H9 (cell line): ENCODE measurements around the gene MYBPC3. TPM values are rescaled to one million over a fixed set of nuclear protein-coding genes. Genes with fewer than 3 reads are reported as not detected.

Source experiments
- DNase-seq: peaks from one replicate; pipeline ENCODE4 v3.0.0-alpha.2; 2017
- H2AFZ ChIP-seq: one replicate; pipeline ENCODE4 v1.6.1; 2013; ENCODE audit warnings: mild to moderate bottlenecking, low read length, control low read depth, moderate library complexity
- H2AK5ac ChIP-seq: 2 replicates; pipeline ENCODE4 v1.6.1; 2013; ENCODE audit warnings: low read length, control low read depth, mixed read lengths; ENCODE audit not compliant: insufficient read length
- H2BK120ac ChIP-seq: one replicate; pipeline ENCODE4 v1.6.1; 2013; ENCODE audit warnings: low read depth, mild to moderate bottlenecking, low read length, control low read depth, inconsistent platforms; ENCODE audit not compliant: poor library complexity, severe bottlenecking
- H2BK12ac ChIP-seq: 2 replicates; pipeline ENCODE4 v1.6.1; 2013; ENCODE audit warnings: low read length, control low read depth, mixed read lengths, low read depth; ENCODE audit not compliant: insufficient read length
- H2BK15ac ChIP-seq: 2 replicates; pipeline ENCODE4 v1.6.1; 2013; ENCODE audit warnings: low read depth, low read length, control low read depth
- H2BK20ac ChIP-seq: one replicate; pipeline ENCODE4 v1.6.1; 2013; ENCODE audit warnings: low read depth, mild to moderate bottlenecking, low read length, control low read depth, inconsistent platforms; ENCODE audit not compliant: poor library complexity, severe bottlenecking
- H2BK5ac ChIP-seq: 2 replicates; pipeline ENCODE4 v1.6.1; 2013; ENCODE audit warnings: low read length, control low read depth, mixed read lengths; ENCODE audit not compliant: insufficient read length
- H3K14ac ChIP-seq: 2 replicates; pipeline ENCODE4 v1.6.1; 2013; ENCODE audit warnings: low read length, control low read depth; ENCODE audit not compliant: insufficient read depth
- H3K18ac ChIP-seq: 2 replicates; pipeline ENCODE4 v1.6.1; 2013; ENCODE audit warnings: low read depth, mild to moderate bottlenecking, mixed read lengths, low read length, control low read depth; ENCODE audit not compliant: insufficient read length
- H3K23ac ChIP-seq: 2 replicates; pipeline ENCODE4 v1.6.1; 2013; ENCODE audit warnings: low read length, control low read depth, mixed read lengths, low read depth; ENCODE audit not compliant: insufficient read length
- H3K23me2 ChIP-seq: 2 replicates; pipeline ENCODE4 v1.6.1; 2013; ENCODE audit warnings: low read depth, mild to moderate bottlenecking, mixed read lengths, low read length, control low read depth; ENCODE audit not compliant: insufficient read length, poor library complexity, severe bottlenecking
- H3K27ac ChIP-seq: 2 replicates; pipeline ENCODE4 v1.5.1; 2013; ENCODE audit warnings: low read length, control low read depth, mixed read lengths, low read depth; ENCODE audit not compliant: insufficient read length
- H3K27me3 ChIP-seq: 2 replicates; pipeline ENCODE4 v1.6.1; 2013; ENCODE audit warnings: low read length, control low read depth, inconsistent platforms; ENCODE audit not compliant: insufficient read depth
- H3K4ac ChIP-seq: 2 replicates; pipeline ENCODE4 v1.6.1; 2013; ENCODE audit warnings: low read depth, mild to moderate bottlenecking, control low read depth, inconsistent platforms, low read length, moderate library complexity
- H3K4me1 ChIP-seq: 2 replicates; pipeline ENCODE4 v1.6.1; 2013; ENCODE audit warnings: low read length, control low read depth, inconsistent platforms; ENCODE audit not compliant: insufficient read depth
- H3K4me2 ChIP-seq: 2 replicates; pipeline ENCODE4 v1.6.1; 2013; ENCODE audit warnings: low read length, control low read depth, mixed read lengths; ENCODE audit not compliant: insufficient read length, insufficient read depth
- H3K56ac ChIP-seq: 2 replicates; pipeline ENCODE4 v1.6.1; 2013; ENCODE audit warnings: low read depth, mild to moderate bottlenecking, mixed read lengths, low read length, control low read depth; ENCODE audit not compliant: insufficient read length
- H3K79me1 ChIP-seq: 2 replicates; pipeline ENCODE4 v1.6.1; 2013; ENCODE audit warnings: low read depth, mild to moderate bottlenecking, moderate library complexity, low read length, control low read depth, inconsistent platforms; ENCODE audit not compliant: insufficient read depth, poor library complexity, severe bottlenecking
- H3K79me2 ChIP-seq: 2 replicates; pipeline ENCODE4 v1.6.1; 2013; ENCODE audit warnings: low read length, control low read depth, inconsistent platforms; ENCODE audit not compliant: insufficient read depth
- H3K9ac ChIP-seq: 2 replicates; pipeline ENCODE4 v1.6.1; 2013; ENCODE audit warnings: low read length, control low read depth, mixed read lengths; ENCODE audit not compliant: insufficient read length; ENCODE audit errors: extremely low read depth
- H3K9me3 ChIP-seq: one replicate; pipeline ENCODE4 v1.6.1; 2013; ENCODE audit warnings: low read depth, low read length, inconsistent platforms; ENCODE audit not compliant: control insufficient read depth
- H3T11ph ChIP-seq: one replicate; pipeline ENCODE4 v1.6.1; 2013; ENCODE audit warnings: mild to moderate bottlenecking, low read length, control low read depth, inconsistent platforms
- H4K20me1 ChIP-seq: one replicate; pipeline ENCODE4 v1.6.1; 2013; ENCODE audit not compliant: control insufficient read depth, insufficient read length, insufficient read depth
- H4K5ac ChIP-seq: 2 replicates; pipeline ENCODE4 v1.6.1; 2013; ENCODE audit warnings: low read depth, mild to moderate bottlenecking, mixed read lengths, low read length, control low read depth; ENCODE audit not compliant: insufficient read length
- H4K8ac ChIP-seq: replicated peaks from 2 replicates; pipeline ENCODE4 v1.6.1; 2013; ENCODE audit warnings: low read length, control low read depth, mixed read lengths, low read depth; ENCODE audit not compliant: insufficient read length
- H4K91ac ChIP-seq: 2 replicates; pipeline ENCODE4 v1.6.1; 2013; ENCODE audit warnings: low read depth, mild to moderate bottlenecking, moderate library complexity, mixed read lengths, low read length, control low read depth; ENCODE audit not compliant: insufficient read length
- H3K27ac Mint-ChIP-seq, 3 experiments: 2 replicates in 2 of 3; 3 replicates in 1 of 3; pipeline ENCODE4 v1.8.0; 2020 to 2021; ENCODE audit warnings: mixed read lengths in 3 of 3, mild to moderate bottlenecking in 1 of 3, moderate library complexity in 1 of 3
- H3K27me3 Mint-ChIP-seq: 2 replicates; pipeline ENCODE4 v1.8.0; 2021; ENCODE audit warnings: low read depth, mild to moderate bottlenecking, moderate library complexity, mixed read lengths
- H3K36me3 Mint-ChIP-seq, 3 experiments: 2 replicates in 2 of 3; 3 replicates in 1 of 3; pipeline ENCODE4 v1.8.0; 2020 to 2021; ENCODE audit warnings: low read depth in 3 of 3, mixed read lengths in 3 of 3; ENCODE audit not compliant: insufficient read depth in 1 of 3
- H3K4me1 Mint-ChIP-seq, 2 experiments: 2 replicates each; pipeline ENCODE4 v1.8.0; 2020; ENCODE audit warnings: mixed read lengths in 2 of 2
- H3K4me3 Mint-ChIP-seq, 2 experiments: 2 replicates in 1 of 2; 3 replicates in 1 of 2; pipeline ENCODE4 v1.8.0; 2020 to 2021; ENCODE audit warnings: mild to moderate bottlenecking in 2 of 2, mixed read lengths in 2 of 2, moderate library complexity in 1 of 2
- H3K9me3 Mint-ChIP-seq, 2 experiments: 2 replicates in 1 of 2; 3 replicates in 1 of 2; pipeline ENCODE4 v1.8.0; 2020; ENCODE audit warnings: mild to moderate bottlenecking in 2 of 2, mixed read lengths in 2 of 2, moderate library complexity in 1 of 2
- CTCF ChIP-seq: fragments of 200-600 bp; sonication (generic); conservative IDR thresholded peaks from 3 replicates; pipeline ENCODE4 v1.8.0; 2021; ENCODE audit warnings: antibody characterized with exemption, mild to moderate bottlenecking
- WGBS: extraction: QIAGEN DNeasy Blood & Tissue Kit; methylation state at CpG from one replicate; pipeline ENCODE4 v1.1.7; 2013; ENCODE audit warnings: missing lambda C conversion rate, low lambda C conversion rate, mixed read lengths; ENCODE audit not compliant: insufficient read length; ENCODE audit errors: extremely low coverage; 5-methylcytosine and 5-hydroxymethylcytosine counted together
- total RNA-seq: library from RNA; stranded (reverse); gene quantifications from 2 replicates; pipeline ENCODE4 v1.2.1, GENCODE V29; 2021

Gene MYBPC3
- total RNA-seq, 1 experiment from 2014 or later: not detected

GRCh38 chr11:47369676-47370075 is 17.2 kb upstream of the MYBPC3 start:
- Histone ChIP-seq H3K4me2 (no peak overlapping the region), H2BK12ac (no peak overlapping the region), H3K4me1 (no peaks in the 10 kb centered on the region), H2BK120ac (no peak overlapping the region), H3K4ac (no peak overlapping the region), H3K79me1 (no peaks in the 10 kb centered on the region), H4K20me1 (no peaks in the 10 kb centered on the region), H3K23me2 (no peaks in the 10 kb centered on the region), H3K18ac (no peak overlapping the region), H3K9me3 (no peaks in the 10 kb centered on the region), H2BK15ac (no peak overlapping the region), H3K14ac (no peak overlapping the region), H4K5ac (no peak overlapping the region), H4K91ac (no peak overlapping the region), H3K56ac (no peak overlapping the region), H3T11ph (no peak overlapping the region), H2BK5ac (no peak overlapping the region), H3K27me3 (no peaks in the 10 kb centered on the region), H3K79me2 (no peaks in the 10 kb centered on the region), H4K8ac (no peak overlapping the region), H2AFZ (no peak overlapping the region), H2BK20ac (no peak overlapping the region), H3K27ac (no peak overlapping the region), H3K9ac (no peak overlapping the region), H3K23ac (no peak overlapping the region), H2AK5ac (no peak overlapping the region)
- Mint-ChIP-seq H3K27me3 (no peaks in the 10 kb centered on the region; the same call in none of the 2 replicates), H3K9me3 (no peaks in the 10 kb centered on the region), H3K36me3 (no peaks in the 10 kb centered on the region), H3K27ac (no peak overlapping the region), H3K4me1 (no peaks in the 10 kb centered on the region), H3K4me3 (no peak overlapping the region)
- TF ChIP-seq CTCF: no peak
- no CpG with 5 or more reads among the region's 3 CpGs for WGBS
- DNase-seq: no peak
